Liver (tissue), 9 donors: ENCODE results near the gene PJVK. TPM values are rescaled to one million over a fixed set of nuclear protein-coding genes. Genes with fewer than 3 reads are reported as not detected.

Experiments used
- DNase-seq: peaks from one replicate; pipeline ENCODE4 v3.0.0-alpha.2; 2017; ENCODE audit warnings: low spot score
- H3K27ac ChIP-seq, 2 donors: one replicate each; pipeline ENCODE4 v1.7.0; 2013; ENCODE audit warnings: inconsistent platforms in 2 of 2, low read length in 2 of 2, control low read depth in 1 of 2, low read depth in 1 of 2, mild to moderate bottlenecking in 1 of 2
- H3K27me3 ChIP-seq, 4 donors: one replicate each; pipeline versions ENCODE4 v1.6.1 to v1.7.0; 2013; ENCODE audit warnings: low read length in 3 of 4, inconsistent platforms in 1 of 4, mild to moderate bottlenecking in 1 of 4, moderate library complexity in 1 of 4; ENCODE audit not compliant: control insufficient read depth in 4 of 4, insufficient read depth in 4 of 4
- H3K36me3 ChIP-seq, 4 donors: one replicate each; pipeline versions ENCODE4 v1.6.1 to v1.7.0; 2013; ENCODE audit warnings: low read length in 3 of 4, mild to moderate bottlenecking in 3 of 4, low read depth in 1 of 4, moderate library complexity in 1 of 4; ENCODE audit not compliant: control insufficient read depth in 4 of 4, insufficient read depth in 3 of 4
- H3K4me1 ChIP-seq, 4 donors: one replicate each; pipeline versions ENCODE4 v1.6.1 to v1.7.0; 2013; ENCODE audit warnings: low read length in 3 of 4, mild to moderate bottlenecking in 3 of 4, moderate library complexity in 1 of 4; ENCODE audit not compliant: control insufficient read depth in 4 of 4, insufficient read depth in 4 of 4
- H3K4me3 ChIP-seq, 3 donors: one replicate each; pipeline versions ENCODE4 v1.6.1 to v1.7.0; 2013; ENCODE audit warnings: low read length in 3 of 3, control low read depth in 1 of 3, low read depth in 1 of 3, mild to moderate bottlenecking in 1 of 3
- H3K9ac ChIP-seq, 2 donors: one replicate each; pipeline ENCODE4 v1.7.0; 2013; ENCODE audit warnings: low read length in 2 of 2, mild to moderate bottlenecking in 2 of 2, moderate library complexity in 2 of 2, control low read depth in 1 of 2, low read depth in 1 of 2
- H3K9me3 ChIP-seq, 4 donors: one replicate each; pipeline versions ENCODE4 v1.6.1 to v1.7.0; 2013; ENCODE audit warnings: low read length in 3 of 4; ENCODE audit not compliant: control insufficient read depth in 4 of 4
- CTCF ChIP-seq: fragments of 150-350 bp; IDR thresholded peaks from 2 replicates; pipeline ENCODE4 v1.5.1; 2017; ENCODE audit warnings: improper control_type of control experiment, low read depth, low read length; ENCODE audit not compliant: missing input control
- FOXA1 ChIP-seq: IDR thresholded peaks from 2 replicates; pipeline ENCODE4 v1.6.1; 2016; ENCODE audit warnings: antibody characterized with exemption
- FOXA2 ChIP-seq: IDR thresholded peaks from 2 replicates; pipeline ENCODE4 v1.6.1; 2016; ENCODE audit warnings: antibody characterized with exemption
- GABPA ChIP-seq, 2 donors: IDR thresholded peaks in 1 of 2; conservative IDR thresholded peaks in 1 of 2; 2 replicates each; pipeline ENCODE4 v1.6.1; 2016; ENCODE audit warnings: antibody characterized with exemption in 2 of 2, mild to moderate bottlenecking in 1 of 2, moderate library complexity in 1 of 2
- MAX ChIP-seq: IDR thresholded peaks from 2 replicates; pipeline ENCODE4 v1.6.1; 2016; ENCODE audit warnings: antibody characterized with exemption
- RXRA ChIP-seq, 2 donors: IDR thresholded peaks; 2 replicates each; pipeline ENCODE4 v1.6.1; 2017 to 2018; ENCODE audit warnings: antibody characterized with exemption in 2 of 2, mild to moderate bottlenecking in 1 of 2
- TAF1 ChIP-seq: conservative IDR thresholded peaks from 2 replicates; pipeline ENCODE4 v1.6.1; 2016; ENCODE audit warnings: antibody characterized with exemption, mild to moderate bottlenecking
- YY1 ChIP-seq: IDR thresholded peaks from 2 replicates; pipeline ENCODE4 v1.6.1; 2016; ENCODE audit warnings: antibody characterized with exemption, mild to moderate bottlenecking
- WGBS: extraction: QIAGEN DNeasy Blood & Tissue Kit; methylation state at CpG from one replicate; pipeline ENCODE4 v1.1.7; 2013; 5-methylcytosine and 5-hydroxymethylcytosine counted together
- polyA plus RNA-seq, 2 donors: library from polyadenylated mRNA; stranded (reverse) in 1 of 2; unstranded in 1 of 2; fragments of 200-250 nt in 1 of 2; fragments of >200 nt in 1 of 2; fragmentation: Nextera tagmentation in 1 of 2; extraction: Ambion mirVana in 1 of 2; gene quantifications; one replicate each; pipeline versions ENCODE4 v1.2.1 to v1.2.3, GENCODE V29; 2013 to 2015
- total RNA-seq, 2 donors: library from RNA; depleted of rRNA; stranded (reverse); fragments of >200 nt; gene quantifications; one replicate each; pipeline ENCODE4 v1.2.3, GENCODE V29; 2014
- TF ChIP-seq, protein P1 (sequence below): IDR thresholded peaks from 2 replicates; pipeline ENCODE4 v1.6.1; 2016; ENCODE audit warnings: antibody characterized with exemption, mild to moderate bottlenecking
- donor health status: healthy.
- donor health status: healthy.
- donor health status: healthy.
- donor health status: healthy.
- donor health status: healthy.

PJVK gene
- total and polyA plus RNA-seq, 4 donors, result 0.48 to 2.3 (median 1.4) TPM

GRCh38 chr2:178485356-178485755 lies 34.2 kb downstream of the PJVK start:
- 71% methylated on average over 3 of the region's 3 CpGs for WGBS
- Histone ChIP-seq H3K9me3 (no peaks in the 10 kb centered on the region), H3K4me1 (peaks cover 9 to 34% (median 20%) of the 10 kb centered on the region in 4 donors), H3K4me3 (no peak overlapping the region), H3K27ac (no peak overlapping the region), H3K36me3 (peaks cover 0 to 8% (median under 1%) of the 10 kb centered on the region in 4 donors), H3K27me3 (no peaks in the 10 kb centered on the region), H3K9ac (no peak overlapping the region)
- no peak for DNase-seq
- TF ChIP-seq RXRA (IDR thresholded peaks at IDR 0.05), result no peak
- TF ChIP-seq, protein P1, sequence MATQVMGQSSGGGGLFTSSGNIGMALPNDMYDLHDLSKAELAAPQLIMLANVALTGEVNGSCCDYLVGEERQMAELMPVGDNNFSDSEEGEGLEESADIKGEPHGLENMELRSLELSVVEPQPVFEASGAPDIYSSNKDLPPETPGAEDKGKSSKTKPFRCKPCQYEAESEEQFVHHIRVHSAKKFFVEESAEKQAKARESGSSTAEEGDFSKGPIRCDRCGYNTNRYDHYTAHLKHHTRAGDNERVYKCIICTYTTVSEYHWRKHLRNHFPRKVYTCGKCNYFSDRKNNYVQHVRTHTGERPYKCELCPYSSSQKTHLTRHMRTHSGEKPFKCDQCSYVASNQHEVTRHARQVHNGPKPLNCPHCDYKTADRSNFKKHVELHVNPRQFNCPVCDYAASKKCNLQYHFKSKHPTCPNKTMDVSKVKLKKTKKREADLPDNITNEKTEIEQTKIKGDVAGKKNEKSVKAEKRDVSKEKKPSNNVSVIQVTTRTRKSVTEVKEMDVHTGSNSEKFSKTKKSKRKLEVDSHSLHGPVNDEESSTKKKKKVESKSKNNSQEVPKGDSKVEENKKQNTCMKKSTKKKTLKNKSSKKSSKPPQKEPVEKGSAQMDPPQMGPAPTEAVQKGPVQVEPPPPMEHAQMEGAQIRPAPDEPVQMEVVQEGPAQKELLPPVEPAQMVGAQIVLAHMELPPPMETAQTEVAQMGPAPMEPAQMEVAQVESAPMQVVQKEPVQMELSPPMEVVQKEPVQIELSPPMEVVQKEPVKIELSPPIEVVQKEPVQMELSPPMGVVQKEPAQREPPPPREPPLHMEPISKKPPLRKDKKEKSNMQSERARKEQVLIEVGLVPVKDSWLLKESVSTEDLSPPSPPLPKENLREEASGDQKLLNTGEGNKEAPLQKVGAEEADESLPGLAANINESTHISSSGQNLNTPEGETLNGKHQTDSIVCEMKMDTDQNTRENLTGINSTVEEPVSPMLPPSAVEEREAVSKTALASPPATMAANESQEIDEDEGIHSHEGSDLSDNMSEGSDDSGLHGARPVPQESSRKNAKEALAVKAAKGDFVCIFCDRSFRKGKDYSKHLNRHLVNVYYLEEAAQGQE, result no peak
- TF ChIP-seq MAX, result no peak
- no peak for TF ChIP-seq CTCF

DNA sequence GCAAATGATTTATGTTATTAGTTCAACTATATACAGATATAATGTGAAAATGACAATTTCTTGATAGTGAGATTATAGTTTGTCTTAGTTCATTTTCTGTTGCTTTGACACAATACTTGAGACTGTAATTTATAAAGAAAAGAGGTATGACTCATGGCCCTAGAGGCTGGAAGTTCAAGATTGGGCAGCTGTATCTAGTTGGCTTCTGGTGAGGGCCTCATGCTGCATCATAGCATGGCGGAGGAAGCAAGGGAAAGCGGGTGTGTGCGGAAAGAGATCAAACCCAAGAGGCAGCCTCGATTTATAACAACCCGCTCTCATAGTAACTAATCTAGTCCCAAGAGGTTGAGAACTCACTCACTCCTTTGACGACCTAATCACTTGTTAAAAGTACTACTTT lies 40.4 kb downstream of the PJVK start:
- no peaks in the 10 kb centered on the region for H3K9me3 ChIP-seq
- no peaks in the 10 kb centered on the region for H3K4me1 ChIP-seq
- H3K27ac ChIP-seq, result no peak overlapping the region
- H3K9ac ChIP-seq, result no peak overlapping the region
- no peak overlapping the region for H3K4me3 ChIP-seq
- H3K27me3 ChIP-seq, result no peaks in the 10 kb centered on the region
- no peak for TF ChIP-seq FOXA2
- TF ChIP-seq, protein P1, result no peak
- no peak for TF ChIP-seq GABPA (IDR thresholded peaks at IDR 0.05 in 1 of 2, conservative IDR thresholded peaks at IDR 0.05 in 1 of 2)
- no peak for TF ChIP-seq TAF1
- no peak for TF ChIP-seq FOXA1
- no peak for TF ChIP-seq YY1
- 97% methylated on average over 6 of the region's 6 CpGs for WGBS
- H3K36me3 ChIP-seq, result peaks cover 2 to 49% (median 23%) of the 10 kb centered on the region in 4 donors
- no peak for DNase-seq
